ENCODE data around the gene G3BP2.

DNA sequence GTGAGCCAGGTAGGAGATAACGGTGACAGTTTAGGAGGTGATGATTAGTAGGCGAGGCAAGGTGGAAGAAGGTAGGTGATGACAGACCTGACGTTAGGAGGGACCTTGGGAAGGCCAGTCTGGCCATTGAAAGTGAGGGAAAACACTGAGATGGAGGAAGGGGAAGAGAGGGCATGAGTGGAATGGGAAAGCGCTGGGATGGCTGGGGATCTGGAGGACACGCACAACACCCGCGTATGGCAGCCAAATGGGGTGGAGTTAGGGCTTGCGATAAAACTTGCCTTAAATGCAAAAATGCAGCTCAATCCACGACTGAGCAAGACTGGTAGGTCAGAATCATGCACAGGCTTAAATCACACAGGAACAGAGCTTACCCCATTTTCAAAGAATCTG is 42.3 kb downstream of the G3BP2 start:
- TF ChIP-seq CTCF (IDR thresholded peaks at IDR 0.05) (no peak), POLR2A (IDR thresholded peaks at IDR 0.05) (no peak), EP300 (IDR thresholded peaks at IDR 0.05) (no peak), POLR2AphosphoS5 (IDR thresholded peaks at IDR 0.05) (no peak)
